GM19023 (cell line): ENCODE results near the gene WASF3.

Experiments
- ATAC-seq: cut with Tn5 transposase; IDR thresholded peaks from one replicate; pipeline ENCODE4 v1.9.1; 2021; ENCODE audit warnings: mild to moderate bottlenecking, moderate library complexity; ENCODE audit not compliant: unreplicated experiment

The WASF3 gene

GRCh38 chr13:26557393-26558073 lies at the start of gene WASF3:
Gene WASF3 (plus strand): TSS chr13:26557683. CDS start chr13:26642271, 84,588 bp downstream.
- peak; percentile 93 for ATAC-seq

GRCh38 chr13:26508885-26509284 lies 48.6 kb upstream of the WASF3 start:
- ATAC-seq, result no peak

GRCh38 chr13:26509491-26509890 lies 48.0 kb upstream of the WASF3 start:
- ATAC-seq, result no peak

- no peak for ATAC-seq
Measured at GRCh38 chr13:26513931-26514330, 43.6 kb upstream of the WASF3 start.

- no peak for ATAC-seq
Measured at GRCh38 chr13:26515721-26516120, 41.8 kb upstream of the WASF3 start.

- no peak for ATAC-seq
Measured at GRCh38 chr13:26517936-26518335, 39.5 kb upstream of the WASF3 start.

GRCh38 chr13:26518451-26518959 lies 39.0 kb upstream of the WASF3 start:
- ATAC-seq, result no peak

- no peak for ATAC-seq
Measured at GRCh38 chr13:26522571-26522970, 34.9 kb upstream of the WASF3 start.

- no peak for ATAC-seq
Measured at GRCh38 chr13:26523007-26523406, 34.5 kb upstream of the WASF3 start.

- ATAC-seq, result no peak
Measured at GRCh38 chr13:26525528-26525927, 32.0 kb upstream of the WASF3 start.

GRCh38 chr13:26526702-26527216 lies 30.7 kb upstream of the WASF3 start:
- no peak for ATAC-seq

- ATAC-seq, result no peak
Measured at GRCh38 chr13:26528527-26528926, 29.0 kb upstream of the WASF3 start.

GRCh38 chr13:26529441-26529840 lies 28.0 kb upstream of the WASF3 start:
- no peak for ATAC-seq

- ATAC-seq, result no peak
Measured at GRCh38 chr13:26531742-26532141, 25.7 kb upstream of the WASF3 start.

- ATAC-seq, result no peak
Measured at GRCh38 chr13:26534036-26534726, 23.3 kb upstream of the WASF3 start.

- no peak for ATAC-seq
Measured at GRCh38 chr13:26538363-26539317, 18.8 kb upstream of the WASF3 start.

GRCh38 chr13:26539738-26540292 lies 17.7 kb upstream of the WASF3 start:
- ATAC-seq, result no peak

- no peak for ATAC-seq
Measured at GRCh38 chr13:26540334-26540733, 17.1 kb upstream of the WASF3 start.

- ATAC-seq, result no peak
Measured at GRCh38 chr13:26541041-26541440, 16.4 kb upstream of the WASF3 start.

- no peak for ATAC-seq
Measured at GRCh38 chr13:26541678-26542568, 15.6 kb upstream of the WASF3 start.
